Mononuclear cell (primary cell): Measurements from ENCODE around the gene CALML5. TPM values are rescaled to one million over a fixed set of nuclear protein-coding genes. Genes with fewer than 3 reads are reported as not detected.

ENCODE experiments used
- H3K27me3 ChIP-seq: 2 replicates; pipeline ENCODE4 v1.6.0; 2011; ENCODE audit warnings: low read length, control low read depth; ENCODE audit not compliant: insufficient read depth
- H3K4me1 ChIP-seq: 2 replicates; pipeline ENCODE4 v1.5.1; 2011; ENCODE audit warnings: mild to moderate bottlenecking, low read length, control low read depth; ENCODE audit not compliant: insufficient read depth
- H3K4me3 ChIP-seq: 2 replicates; pipeline ENCODE4 v1.5.1; 2011; ENCODE audit warnings: mild to moderate bottlenecking, low read length, moderate library complexity
- H3K9me3 ChIP-seq: 2 replicates; pipeline ENCODE4 v1.5.1; 2011; ENCODE audit warnings: low read depth, mild to moderate bottlenecking, control low read depth, low read length
- total RNA-seq: library from RNA; depleted of rRNA; stranded (reverse); fragments of >200 nt; gene quantifications from one replicate; pipeline ENCODE4 v1.2.3, GENCODE V29; 2012

CALML5 gene
- total RNA-seq, 1 donor, result not detected

DNA sequence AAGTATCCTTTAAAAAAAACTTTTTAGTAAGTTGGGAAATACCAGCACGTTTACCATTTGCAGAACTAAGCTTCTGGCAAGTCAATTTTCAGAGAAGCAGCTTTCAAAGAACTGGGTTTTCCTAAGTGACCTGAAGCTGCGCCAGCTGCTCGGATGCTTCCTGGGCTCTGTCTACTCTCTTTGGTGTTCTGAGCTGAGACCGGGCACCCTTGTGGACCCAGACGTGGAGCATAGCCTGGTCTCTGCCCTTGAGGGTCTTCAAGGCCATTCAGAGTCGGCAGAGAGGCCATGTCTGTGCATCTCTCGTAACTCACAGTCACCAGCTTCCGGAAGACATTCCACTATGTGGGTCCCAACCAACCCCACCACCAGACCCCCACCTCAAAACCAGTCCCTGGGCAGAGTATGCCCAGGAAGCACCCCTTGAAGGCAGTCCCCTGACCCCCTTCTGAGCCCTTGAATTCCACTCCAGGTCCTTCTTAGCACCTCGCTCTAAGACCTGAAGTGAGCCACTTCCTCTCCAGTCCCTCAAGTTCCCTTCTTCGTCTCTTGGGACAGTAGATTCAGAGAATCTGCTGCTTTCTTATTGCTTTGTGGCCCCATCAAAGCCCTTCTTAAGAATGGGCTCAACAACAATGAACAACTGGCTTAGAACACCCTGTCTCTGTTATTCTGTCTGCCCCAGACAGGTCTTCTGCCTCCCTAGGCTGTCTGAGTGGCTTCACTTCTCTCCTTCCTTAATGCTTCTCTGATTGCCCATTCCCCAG, 8.5 kb downstream of the CALML5 start:
- H3K4me3 ChIP-seq, result no peak overlapping the region
- H3K9me3 ChIP-seq, result no peaks in the 10 kb centered on the region
- H3K27me3 ChIP-seq, result no peaks in the 10 kb centered on the region
- H3K4me1 ChIP-seq, result no peaks in the 10 kb centered on the region

DNA sequence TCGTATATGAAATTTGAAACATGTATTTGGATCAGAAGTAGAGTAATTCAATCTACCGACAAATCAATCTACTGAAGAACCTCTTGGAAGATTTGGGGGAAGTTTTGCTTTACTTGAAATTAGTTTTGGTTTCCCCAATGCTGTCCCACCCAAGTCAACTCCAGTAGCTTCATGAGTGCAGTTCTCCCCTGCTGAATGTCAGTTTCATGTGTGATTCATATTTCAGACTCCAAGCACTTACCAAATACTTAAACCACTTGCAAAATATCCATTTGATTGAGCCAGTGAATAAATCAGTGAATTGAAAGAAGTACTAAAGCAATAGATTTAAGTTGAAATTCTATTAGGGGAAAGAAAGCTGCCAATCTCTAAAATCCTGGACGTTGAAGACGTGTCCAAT, 9.3 kb downstream of the CALML5 start:
- Histone ChIP-seq H3K9me3 (no peaks in the 10 kb centered on the region), H3K4me1 (no peaks in the 10 kb centered on the region), H3K27me3 (no peaks in the 10 kb centered on the region), H3K4me3 (no peak overlapping the region)

DNA sequence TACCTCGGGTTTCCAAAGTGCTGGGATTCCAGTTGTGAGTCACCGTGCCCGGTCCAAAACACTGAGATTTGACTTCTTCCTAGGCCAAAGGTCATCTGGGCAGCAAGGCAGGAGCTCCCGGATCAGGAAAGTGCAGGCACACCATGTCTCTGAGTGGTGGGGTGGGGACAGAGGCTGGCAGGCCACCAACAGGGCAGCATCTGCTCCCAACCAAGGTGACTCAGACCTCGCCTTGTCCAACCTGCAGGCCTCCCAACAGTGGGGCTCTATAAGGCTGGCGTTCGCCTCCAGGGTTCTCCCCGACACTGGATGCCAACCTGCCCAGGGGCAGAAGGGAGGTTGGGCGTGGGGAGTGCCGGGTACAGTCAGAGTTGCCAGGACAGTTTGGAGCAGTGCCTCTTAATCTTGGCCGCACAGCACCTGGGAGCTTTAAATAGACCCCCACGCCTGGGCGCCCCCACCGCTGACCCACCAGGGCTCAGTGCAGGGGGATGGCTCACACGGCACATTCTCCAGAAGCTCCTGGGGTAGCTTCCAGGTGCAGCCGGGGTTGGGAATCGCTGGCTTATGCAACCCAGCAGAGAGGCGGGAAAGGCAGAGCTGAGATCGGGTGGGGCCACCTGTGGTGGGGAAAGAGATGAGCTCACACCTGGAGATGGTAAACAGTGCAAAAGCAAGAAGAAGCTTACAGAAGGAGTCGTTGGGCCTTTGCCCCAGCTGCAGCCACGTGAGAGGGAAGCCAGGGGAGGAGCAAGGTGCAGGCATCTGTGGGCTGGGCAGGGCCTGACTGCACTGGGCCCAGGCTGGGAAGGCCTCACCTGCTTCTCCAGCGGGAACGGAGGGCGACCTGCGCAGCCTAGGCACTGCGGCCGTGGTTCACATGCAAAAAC, 10.9 kb downstream of the CALML5 start:
- Histone ChIP-seq H3K4me1 (no peaks in the 10 kb centered on the region), H3K9me3 (no peaks in the 10 kb centered on the region), H3K27me3 (no peaks in the 10 kb centered on the region), H3K4me3 (no peak overlapping the region)

DNA sequence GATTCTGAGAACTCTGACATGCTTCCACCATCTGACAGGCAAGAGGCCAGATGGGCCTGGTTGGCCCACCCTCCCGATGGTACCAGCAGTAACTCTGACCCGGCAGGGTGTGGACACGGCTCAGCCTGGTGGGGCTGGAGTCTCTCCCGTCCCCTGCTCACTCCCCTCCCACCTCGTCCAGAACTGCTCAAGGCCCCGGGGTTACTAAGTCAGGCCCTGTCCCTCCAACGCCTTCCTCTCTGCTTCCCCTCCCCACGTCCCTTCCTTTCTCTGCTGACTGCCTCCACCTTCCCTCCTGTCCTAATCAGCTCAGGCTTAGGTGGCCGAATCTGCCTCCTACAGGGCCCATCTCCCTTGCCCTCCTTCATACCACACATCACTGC, 12.5 kb downstream of the CALML5 start:
- no peaks in the 10 kb centered on the region for H3K4me1 ChIP-seq
- H3K9me3 ChIP-seq, result no peaks in the 10 kb centered on the region
- no peaks in the 10 kb centered on the region for H3K27me3 ChIP-seq
- H3K4me3 ChIP-seq, result no peak overlapping the region

GRCh38 chr10:5485948-5486852, 13.2 kb downstream of the CALML5 start:
- Histone ChIP-seq H3K4me3 (no peak overlapping the region), H3K9me3 (no peaks in the 10 kb centered on the region), H3K27me3 (no peaks in the 10 kb centered on the region), H3K4me1 (no peaks in the 10 kb centered on the region)

- Histone ChIP-seq H3K9me3 (no peaks in the 10 kb centered on the region), H3K4me1 (no peaks in the 10 kb centered on the region)
These were observed 14.1 kb downstream of the CALML5 start for GRCh38 chr10:5485290-5485689.

GRCh38 chr10:5484205-5484604, 15.2 kb downstream of the CALML5 start:
- Histone ChIP-seq H3K4me3 (no peak overlapping the region), H3K9me3 (no peaks in the 10 kb centered on the region), H3K4me1 (no peaks in the 10 kb centered on the region), H3K27me3 (no peaks in the 10 kb centered on the region)

More at GRCh38 chr10:5485290-5485689, 14.1 kb downstream of the CALML5 start:
- Histone ChIP-seq H3K27me3 (no peaks in the 10 kb centered on the region), H3K4me3 (no peak overlapping the region)

DNA sequence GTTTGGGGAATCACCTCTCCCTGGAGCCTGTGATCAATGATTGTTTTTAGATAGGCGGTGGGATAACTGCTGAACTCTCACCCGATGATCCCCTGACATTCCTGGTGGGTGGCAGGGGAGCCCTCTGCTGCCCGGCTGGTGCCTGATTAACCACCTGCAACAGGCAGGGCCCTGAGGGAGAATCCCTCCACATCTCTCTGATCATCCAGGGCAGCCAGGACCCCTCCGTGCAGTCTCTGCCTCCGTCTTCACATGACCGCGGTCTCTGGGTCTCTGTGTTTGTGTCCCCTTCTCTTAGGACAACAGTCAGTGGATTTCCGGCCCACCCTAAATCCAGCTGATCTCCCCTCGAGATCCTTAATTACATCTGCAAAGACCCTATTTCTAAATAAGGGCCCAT, 17.4 kb downstream of the CALML5 start:
- H3K27me3 ChIP-seq, result no peaks in the 10 kb centered on the region
- no peak overlapping the region for H3K4me3 ChIP-seq

GRCh38 chr10:5481121-5481520, 18.2 kb downstream of the CALML5 start:
- Histone ChIP-seq H3K4me1 (no peaks in the 10 kb centered on the region), H3K4me3 (no peak overlapping the region), H3K9me3 (no peaks in the 10 kb centered on the region), H3K27me3 (no peaks in the 10 kb centered on the region)

More for the DNA sequence above, 17.4 kb downstream of the CALML5 start:
- no peaks in the 10 kb centered on the region for H3K9me3 ChIP-seq
- no peaks in the 10 kb centered on the region for H3K4me1 ChIP-seq

GRCh38 chr10:5480162-5480941, 19.0 kb downstream of the CALML5 start:
- Histone ChIP-seq H3K27me3 (no peaks in the 10 kb centered on the region), H3K9me3 (no peaks in the 10 kb centered on the region)

DNA sequence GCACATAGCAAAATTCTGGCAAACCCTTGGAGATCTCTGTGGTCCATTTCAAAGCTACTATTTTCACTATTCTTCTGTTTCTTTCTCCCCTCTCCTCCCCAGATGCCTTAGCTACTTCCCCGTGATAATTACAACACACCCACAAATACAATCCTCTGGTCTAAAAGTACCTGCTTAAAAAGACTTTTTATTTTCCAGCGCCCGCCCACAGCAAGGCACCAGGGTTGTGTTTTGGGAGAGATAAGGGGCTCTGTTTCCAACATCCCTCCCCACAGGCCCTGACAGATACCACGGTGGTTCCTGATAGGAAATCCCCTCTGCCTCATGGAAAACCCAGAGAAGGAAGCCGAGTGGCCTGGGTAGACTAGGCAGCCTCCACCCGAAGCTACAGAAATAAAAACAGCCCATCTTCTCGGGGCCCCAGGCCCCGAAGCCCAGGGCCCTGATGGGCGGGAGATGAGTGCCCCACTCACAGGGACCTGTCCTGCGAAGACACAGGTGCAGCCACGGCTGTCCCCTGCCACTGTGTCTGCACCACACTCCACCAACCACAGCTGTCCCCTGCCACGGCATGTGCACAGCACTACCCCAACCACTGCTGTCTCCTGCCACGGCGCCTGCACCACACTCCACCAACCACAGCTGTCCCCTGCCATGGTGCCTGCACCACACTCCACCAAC, 19.7 kb downstream of the CALML5 start:
- H3K4me3 ChIP-seq, result no peak overlapping the region
- no peaks in the 10 kb centered on the region for H3K27me3 ChIP-seq
- no peaks in the 10 kb centered on the region for H3K9me3 ChIP-seq
- H3K4me1 ChIP-seq, result no peaks in the 10 kb centered on the region

More at GRCh38 chr10:5480162-5480941, 19.0 kb downstream of the CALML5 start:
- Histone ChIP-seq H3K4me1 (no peaks in the 10 kb centered on the region), H3K4me3 (no peak overlapping the region)

DNA sequence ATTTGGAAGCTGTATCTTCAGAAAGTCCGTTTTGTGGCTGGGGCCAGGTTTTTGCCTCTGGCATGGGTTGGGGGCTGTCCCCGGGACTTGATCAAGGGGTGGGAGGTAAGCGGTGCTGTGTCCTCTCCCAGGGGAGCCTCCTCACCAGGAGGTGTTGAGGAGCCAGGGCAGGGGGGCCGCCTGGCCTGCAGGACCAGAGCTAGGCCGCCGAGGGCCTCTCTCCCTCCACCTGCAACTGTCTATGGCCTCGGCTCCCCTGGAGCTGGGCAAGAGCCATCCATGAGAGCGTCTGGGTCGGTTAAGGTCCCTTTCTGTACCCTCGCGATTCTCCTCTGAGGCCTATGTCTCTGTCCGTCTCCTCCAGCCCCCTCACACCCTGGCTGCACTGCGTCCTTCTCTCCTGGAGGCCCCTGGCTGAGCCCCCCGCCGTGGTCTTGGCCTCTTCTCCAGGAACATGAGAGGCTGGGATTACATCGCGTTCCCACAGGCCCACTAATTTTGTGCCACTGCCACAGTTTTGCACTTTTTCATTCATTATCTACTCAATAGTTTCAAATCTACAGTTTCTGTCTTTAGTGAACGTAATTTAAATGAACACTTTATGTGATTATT, 20.6 kb downstream of the CALML5 start:
- no peaks in the 10 kb centered on the region for H3K27me3 ChIP-seq

GRCh38 chr10:5477948-5478693, 21.2 kb downstream of the CALML5 start:
- no peaks in the 10 kb centered on the region for H3K9me3 ChIP-seq
- H3K27me3 ChIP-seq, result no peaks in the 10 kb centered on the region
- no peaks in the 10 kb centered on the region for H3K4me1 ChIP-seq
- H3K4me3 ChIP-seq, result no peak overlapping the region

More for the DNA sequence above, 20.6 kb downstream of the CALML5 start:
- Histone ChIP-seq H3K4me1 (no peaks in the 10 kb centered on the region), H3K4me3 (no peak overlapping the region), H3K9me3 (no peaks in the 10 kb centered on the region)
